Muscle of leg (tissue), 11 donors: ENCODE measurements around the gene NDUFS4. TPM values are rescaled to one million over a fixed set of nuclear protein-coding genes. Genes with fewer than 3 reads are reported as not detected.
"Not testable (repeated sequence)": the region's sequence is repeated elsewhere in the genome, so short reads cannot be mapped to it uniquely, and the experiment has no call there.

Source experiments
- DNase-seq: peaks from one replicate; pipeline ENCODE4 v3.0.0; 2013
- H3K27ac ChIP-seq: one replicate; pipeline ENCODE4 v1.5.1; 2013; ENCODE audit warnings: mild to moderate bottlenecking, low read length, control low read depth
- H3K27me3 ChIP-seq: one replicate; pipeline ENCODE4 v1.6.1; 2013; ENCODE audit warnings: low read length; ENCODE audit not compliant: control insufficient read depth, insufficient read depth
- H3K36me3 ChIP-seq: one replicate; pipeline ENCODE4 v1.6.1; 2013; ENCODE audit warnings: low read length; ENCODE audit not compliant: control insufficient read depth, insufficient read depth
- H3K4me1 ChIP-seq: one replicate; pipeline ENCODE4 v1.6.1; 2013; ENCODE audit warnings: low read length; ENCODE audit not compliant: control insufficient read depth, insufficient read depth
- H3K4me3 ChIP-seq: one replicate; pipeline ENCODE4 v1.5.1; 2013; ENCODE audit warnings: low read length, control low read depth
- H3K9me3 ChIP-seq: replicated peaks from 2 replicates; pipeline ENCODE4 v1.6.1; 2013; ENCODE audit warnings: low read depth, low read length; ENCODE audit not compliant: control insufficient read depth
- WGBS: methylation state at CpG from one replicate; pipeline ENCODE4 v1.1.5; 2013; ENCODE audit warnings: missing lambda C conversion rate; ENCODE audit not compliant: insufficient coverage; 5-methylcytosine and 5-hydroxymethylcytosine counted together
- polyA plus RNA-seq, 8 donors: library from polyadenylated mRNA; unstranded; fragments of 120-200 nt; gene quantifications; one replicate each; pipeline versions ENCODE4 v1.2.1 to v1.2.3, GENCODE V29; 2013; ENCODE audit warnings: inconsistent platforms in 1 of 8, low replicate concordance in 1 of 8; ENCODE audit not compliant: insufficient read length in 8 of 8, insufficient read depth in 1 of 8
- total RNA-seq: library from RNA; stranded (reverse); fragments of 120-200 nt; gene quantifications from one replicate; pipeline ENCODE4 v1.2.4, GENCODE V29; 2013

NDUFS4 gene
- total and polyA plus RNA-seq, 9 donors, result 100 to 192 (median 112) TPM

GRCh38 chr5:53616939-53617549 is 56.6 kb downstream of the NDUFS4 start:
- Histone ChIP-seq H3K27ac (no peak overlapping the region), H3K9me3 (no peaks in the 10 kb centered on the region), H3K36me3 (no peaks in the 10 kb centered on the region), H3K27me3 (no peaks in the 10 kb centered on the region), H3K4me1 (no peaks in the 10 kb centered on the region), H3K4me3 (no peak overlapping the region)
- 90% methylated on average over 2 of the region's 3 CpGs for WGBS
- DNase-seq, result no peak

GRCh38 chr5:53631251-53631650 is 70.8 kb downstream of the NDUFS4 start:
- peaks cover 7% of the 10 kb centered on the region for H3K9me3 ChIP-seq
- no peaks in the 10 kb centered on the region for H3K27me3 ChIP-seq
- H3K4me3 ChIP-seq, result no peak overlapping the region
- H3K4me1 ChIP-seq, result no peaks in the 10 kb centered on the region
- no peak for DNase-seq
- no peaks in the 10 kb centered on the region for H3K36me3 ChIP-seq
- 92% methylated on average over 2 of the region's 6 CpGs for WGBS
- no peak overlapping the region for H3K27ac ChIP-seq

- no peak overlapping the region for H3K27ac ChIP-seq
- WGBS, result no CpG with 5 or more reads among the region's 3 CpGs
Measured at GRCh38 chr5:53642061-53642460, 81.6 kb downstream of the NDUFS4 start.

GRCh38 chr5:53643445-53643844 is 83.0 kb downstream of the NDUFS4 start:
- no peaks in the 10 kb centered on the region for H3K9me3 ChIP-seq
- no peaks in the 10 kb centered on the region for H3K4me1 ChIP-seq
- H3K36me3 ChIP-seq, result peaks cover 4% of the 10 kb centered on the region
- no peak overlapping the region for H3K4me3 ChIP-seq
- DNase-seq, result no peak
- H3K27me3 ChIP-seq, result no peaks in the 10 kb centered on the region
- 77% methylated on average over 4 of the region's 4 CpGs for WGBS
- no peak overlapping the region for H3K27ac ChIP-seq

More at GRCh38 chr5:53642061-53642460, 81.6 kb downstream of the NDUFS4 start:
- no peak for DNase-seq
- Histone ChIP-seq H3K9me3 (no peaks in the 10 kb centered on the region), H3K4me3 (no peak overlapping the region), H3K27me3 (no peaks in the 10 kb centered on the region), H3K4me1 (no peaks in the 10 kb centered on the region), H3K36me3 (peaks cover 3% of the 10 kb centered on the region)

GRCh38 chr5:53645078-53645477 is 84.6 kb downstream of the NDUFS4 start:
- no peaks in the 10 kb centered on the region for H3K4me1 ChIP-seq
- peaks cover 9% of the 10 kb centered on the region for H3K36me3 ChIP-seq
- no peak for DNase-seq
- no peaks in the 10 kb centered on the region for H3K9me3 ChIP-seq
- no peak overlapping the region for H3K4me3 ChIP-seq
- no peaks in the 10 kb centered on the region for H3K27me3 ChIP-seq
- WGBS, result no CpG with 5 or more reads among the region's 2 CpGs
- H3K27ac ChIP-seq, result no peak overlapping the region

- no peak overlapping the region for H3K27ac ChIP-seq
- DNase-seq, result no peak
- H3K4me1 ChIP-seq, result no peaks in the 10 kb centered on the region
- H3K27me3 ChIP-seq, result no peaks in the 10 kb centered on the region
- WGBS, result 100% methylated on average over 1 of the region's 2 CpGs
- no peaks in the 10 kb centered on the region for H3K9me3 ChIP-seq
- no peak overlapping the region for H3K4me3 ChIP-seq
- peaks cover 6% of the 10 kb centered on the region for H3K36me3 ChIP-seq
Measured at GRCh38 chr5:53649352-53649751, 88.9 kb downstream of the NDUFS4 start.

GRCh38 chr5:53660573-53660972 is 100.1 kb downstream of the NDUFS4 start:
- H3K4me1 ChIP-seq, H3K27me3 ChIP-seq, DNase-seq, H3K36me3 ChIP-seq, H3K27ac ChIP-seq, H3K9me3 ChIP-seq, H3K4me3 ChIP-seq: not testable (repeated sequence)
- no CpG with 5 or more reads among the region's 4 CpGs for WGBS

GRCh38 chr5:53665313-53665712 is 104.9 kb downstream of the NDUFS4 start:
- not testable (repeated sequence) for DNase-seq, H3K27me3 ChIP-seq, H3K9me3 ChIP-seq, H3K4me1 ChIP-seq, H3K4me3 ChIP-seq, H3K36me3 ChIP-seq, H3K27ac ChIP-seq
- WGBS, result 91% methylated on average over 6 of the region's 11 CpGs

GRCh38 chr5:53667621-53668020 is 107.2 kb downstream of the NDUFS4 start:
- H3K27ac ChIP-seq, result no peak overlapping the region
- H3K27me3 ChIP-seq, result no peaks in the 10 kb centered on the region
- H3K36me3 ChIP-seq, result no peaks in the 10 kb centered on the region
- H3K4me1 ChIP-seq, result no peaks in the 10 kb centered on the region
- DNase-seq, result no peak
- peaks cover 4% of the 10 kb centered on the region for H3K9me3 ChIP-seq
- H3K4me3 ChIP-seq, result no peak overlapping the region
- no CpG with 5 or more reads among the region's 2 CpGs for WGBS

- WGBS, result no CpG with 5 or more reads among the region's 3 CpGs
- H3K27me3 ChIP-seq, result no peaks in the 10 kb centered on the region
- no peak overlapping the region for H3K27ac ChIP-seq
- no peaks in the 10 kb centered on the region for H3K9me3 ChIP-seq
- no peaks in the 10 kb centered on the region for H3K36me3 ChIP-seq
- no peak overlapping the region for H3K4me3 ChIP-seq
- DNase-seq, result no peak
- no peaks in the 10 kb centered on the region for H3K4me1 ChIP-seq
Measured at GRCh38 chr5:53671447-53671846, 111.0 kb downstream of the NDUFS4 start.

GRCh38 chr5:53674121-53674520 is 113.7 kb downstream of the NDUFS4 start:
- no peak overlapping the region for H3K4me3 ChIP-seq
- no peaks in the 10 kb centered on the region for H3K4me1 ChIP-seq
- no CpG with 5 or more reads among the region's 1 CpG for WGBS
- no peaks in the 10 kb centered on the region for H3K9me3 ChIP-seq
- no peaks in the 10 kb centered on the region for H3K36me3 ChIP-seq
- DNase-seq, result no peak
- no peak overlapping the region for H3K27ac ChIP-seq
- H3K27me3 ChIP-seq, result no peaks in the 10 kb centered on the region
